ENCODE data around the gene STK4.

The STK4 gene

DNA sequence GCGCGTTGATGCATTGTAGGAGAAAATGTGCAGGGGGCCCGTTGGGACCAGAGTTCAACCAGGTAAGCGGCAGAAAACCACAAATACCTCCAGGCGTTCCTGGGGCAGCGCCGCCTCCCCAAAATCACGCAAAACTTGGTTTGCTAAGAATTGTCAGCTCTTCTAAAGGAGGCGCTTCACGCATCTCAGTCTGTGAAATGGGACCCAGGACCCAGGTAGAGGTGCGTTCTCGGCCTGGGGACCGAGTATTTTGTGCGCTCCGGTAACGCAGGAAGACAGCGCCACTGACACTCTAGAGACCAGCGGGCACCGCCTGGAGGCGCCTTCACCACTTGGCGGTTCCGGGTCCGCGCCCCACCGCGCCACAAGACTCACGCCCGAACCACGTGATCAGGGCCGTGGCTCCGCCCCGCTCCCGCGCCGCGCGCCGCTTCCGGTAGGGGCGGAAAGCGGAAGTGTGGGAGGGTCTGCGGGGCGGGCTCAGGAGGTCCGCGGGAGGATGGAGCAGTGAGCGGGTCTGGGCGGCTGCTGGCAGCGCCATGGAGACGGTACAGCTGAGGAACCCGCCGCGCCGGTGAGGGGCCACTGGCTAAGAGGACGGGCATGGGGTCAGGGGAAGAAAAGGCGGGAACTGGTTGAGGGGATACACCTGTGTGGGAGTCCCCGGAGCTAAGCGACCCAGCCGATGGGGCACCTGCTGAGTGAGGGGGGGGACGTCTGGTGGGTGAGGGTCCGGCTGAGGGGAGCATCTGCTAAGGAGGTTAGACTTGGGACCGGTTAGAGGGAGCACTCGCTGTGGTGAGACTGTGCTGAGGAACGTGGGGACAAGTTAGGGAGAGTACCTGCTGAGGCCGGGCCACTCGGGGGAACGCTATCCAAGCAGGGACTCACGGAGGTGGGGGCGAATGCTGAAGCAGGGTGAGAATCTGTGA lies at the start of gene STK4:
Gene STK4, plus strand, starts transcription at position 483 of the 932 bp plus-strand sequence. Its CDS starts 57 bp downstream, at position 540.
- peak; percentile 67 to 75 for DNase-seq (ENCODE audit: low read depth in 2 of 2)

DNA sequence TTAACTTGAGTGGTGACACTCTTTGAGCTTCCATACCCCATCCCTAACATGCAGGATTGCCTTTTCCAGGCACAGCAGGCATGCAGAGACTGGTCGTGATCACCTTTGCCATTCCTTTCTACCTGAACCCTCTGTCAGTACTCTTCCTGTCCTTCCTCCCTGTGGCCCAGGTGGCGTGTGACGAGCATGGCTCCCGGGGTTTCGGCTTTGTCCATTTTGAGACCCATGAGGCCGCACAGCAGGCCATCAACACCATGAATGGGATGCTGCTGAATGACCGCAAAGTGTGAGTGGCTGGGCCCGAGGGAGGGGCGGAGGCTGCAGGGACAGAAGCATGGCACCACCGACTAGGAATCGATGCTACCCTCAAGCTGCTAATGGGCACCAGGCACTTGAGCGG lies 49.7 kb upstream of the STK4 start:
- no peak for DNase-seq (ENCODE audit: low read depth in 2 of 2)

DNA sequence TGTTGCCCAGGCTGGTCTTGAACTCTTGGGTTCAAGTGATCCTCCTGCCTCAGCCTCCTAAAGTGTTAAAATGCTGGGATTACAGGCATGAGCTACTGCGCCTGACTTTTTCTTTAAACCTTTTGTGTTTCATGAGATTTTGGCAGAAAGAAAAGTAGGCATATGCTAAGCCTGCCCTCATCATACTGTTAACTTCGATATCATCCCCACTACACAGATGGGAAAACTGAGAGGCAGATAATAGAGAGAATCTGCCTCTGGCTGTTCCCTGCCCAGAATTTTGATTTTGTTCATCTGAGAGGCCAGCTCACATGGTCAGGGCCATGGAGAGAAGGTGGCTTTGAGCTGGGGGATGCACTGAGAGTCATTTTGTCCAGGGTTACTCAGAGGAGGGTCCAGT lies 48.9 kb upstream of the STK4 start:
- no peak for DNase-seq (ENCODE audit: low read depth in 2 of 2)

DNA sequence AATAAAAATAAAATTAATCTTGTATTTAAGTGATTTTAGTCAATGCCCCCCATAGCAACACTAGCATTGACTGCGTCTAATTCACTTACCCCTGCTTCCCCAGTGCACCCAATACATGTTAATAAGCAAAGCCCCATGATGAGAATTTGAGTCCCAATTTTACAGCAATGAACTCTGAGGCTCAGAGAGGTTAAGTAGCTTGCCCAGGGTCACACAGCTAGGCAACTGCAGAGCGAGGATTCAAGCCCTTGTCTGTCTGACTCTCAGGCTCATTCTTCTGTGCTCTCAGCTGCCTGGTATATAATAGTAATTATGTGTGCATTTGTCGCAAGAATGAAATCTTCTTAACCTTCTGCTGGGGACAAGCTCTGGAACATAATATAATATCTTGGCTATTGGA lies 48.0 kb upstream of the STK4 start:
- DNase-seq (ENCODE audit: low read depth in 2 of 2) = no peak

DNA sequence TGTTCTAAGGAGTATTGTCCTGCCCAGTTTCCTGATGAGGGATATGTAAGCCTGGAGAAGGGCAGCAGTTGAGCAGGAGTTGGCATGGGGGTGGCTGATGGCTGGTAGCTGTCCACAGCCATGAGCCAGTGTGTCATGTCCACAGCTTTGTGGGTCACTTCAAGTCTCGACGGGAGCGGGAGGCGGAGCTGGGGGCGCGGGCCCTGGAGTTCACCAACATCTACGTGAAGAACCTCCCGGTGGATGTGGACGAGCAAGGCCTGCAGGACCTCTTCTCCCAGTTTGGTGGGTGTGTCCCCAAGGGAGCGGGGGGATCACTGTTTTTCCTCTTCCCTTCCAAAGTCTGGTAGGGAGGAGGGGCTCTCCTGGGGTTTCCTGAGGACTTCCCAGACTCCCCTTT lies 47.6 kb upstream of the STK4 start:
- no peak for DNase-seq (ENCODE audit: low read depth in 2 of 2)

DNA sequence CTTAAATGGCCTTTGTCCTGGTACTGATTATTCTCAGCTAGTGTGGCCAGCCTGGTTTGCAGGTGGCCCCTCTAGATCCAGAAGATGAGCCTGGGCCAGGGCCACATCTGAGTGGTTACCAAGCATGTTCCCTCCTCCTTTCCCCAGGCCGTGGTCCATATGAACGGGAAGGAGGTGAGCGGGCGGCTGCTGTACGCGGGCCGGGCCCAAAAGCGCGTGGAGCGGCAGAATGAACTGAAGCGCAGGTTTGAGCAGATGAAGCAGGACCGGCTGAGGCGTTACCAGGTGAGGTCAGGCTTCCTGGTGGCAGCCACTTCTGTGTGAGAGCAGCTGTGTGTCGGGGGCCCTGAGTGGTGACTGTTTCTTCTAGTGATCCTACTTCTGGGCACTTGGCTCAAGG lies 44.9 kb upstream of the STK4 start:
- DNase-seq (ENCODE audit: low read depth in 2 of 2) = no peak

DNA sequence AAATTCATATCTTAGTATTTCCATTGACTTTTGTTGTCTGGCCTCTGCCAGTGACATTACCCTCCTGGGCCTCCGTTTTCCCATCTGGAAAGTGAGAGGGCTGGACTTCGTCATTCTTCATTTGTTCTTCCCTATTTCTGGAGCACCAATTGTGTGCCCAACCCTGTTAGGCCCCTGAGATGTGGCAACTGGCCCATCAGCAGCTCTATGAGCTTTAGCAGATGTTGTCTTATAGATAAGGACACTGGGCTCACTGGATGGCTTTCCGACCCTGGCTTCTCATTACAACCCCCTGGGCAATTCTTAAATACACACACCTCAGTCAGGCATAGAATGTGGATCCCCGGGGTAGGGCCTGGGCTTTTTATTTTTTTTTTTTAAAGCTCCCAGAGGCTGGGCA lies 41.8 kb upstream of the STK4 start:
- no peak for DNase-seq (ENCODE audit: low read depth in 2 of 2)

DNA sequence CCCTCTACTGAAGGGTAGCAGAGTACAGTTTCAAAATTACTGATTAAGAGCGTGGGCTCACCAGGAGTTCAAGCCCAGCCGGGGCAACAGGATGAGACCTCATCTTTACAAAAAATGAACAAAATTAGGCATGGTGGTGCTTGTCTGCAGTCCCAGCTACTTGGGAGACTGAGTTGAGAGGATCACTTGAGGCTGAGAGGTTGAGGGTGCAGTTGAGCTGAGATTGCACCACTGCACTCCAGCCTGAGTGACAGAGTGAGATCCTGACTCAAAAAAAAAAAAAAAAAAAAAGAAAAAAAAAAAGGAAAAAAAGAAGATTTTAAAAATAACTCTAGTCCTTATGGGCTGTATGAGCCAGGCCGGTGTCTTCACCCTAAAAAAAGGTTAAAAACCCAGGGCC lies 37.7 kb upstream of the STK4 start:
- DNase-seq (ENCODE audit: low read depth in 2 of 2) = no peak

DNA sequence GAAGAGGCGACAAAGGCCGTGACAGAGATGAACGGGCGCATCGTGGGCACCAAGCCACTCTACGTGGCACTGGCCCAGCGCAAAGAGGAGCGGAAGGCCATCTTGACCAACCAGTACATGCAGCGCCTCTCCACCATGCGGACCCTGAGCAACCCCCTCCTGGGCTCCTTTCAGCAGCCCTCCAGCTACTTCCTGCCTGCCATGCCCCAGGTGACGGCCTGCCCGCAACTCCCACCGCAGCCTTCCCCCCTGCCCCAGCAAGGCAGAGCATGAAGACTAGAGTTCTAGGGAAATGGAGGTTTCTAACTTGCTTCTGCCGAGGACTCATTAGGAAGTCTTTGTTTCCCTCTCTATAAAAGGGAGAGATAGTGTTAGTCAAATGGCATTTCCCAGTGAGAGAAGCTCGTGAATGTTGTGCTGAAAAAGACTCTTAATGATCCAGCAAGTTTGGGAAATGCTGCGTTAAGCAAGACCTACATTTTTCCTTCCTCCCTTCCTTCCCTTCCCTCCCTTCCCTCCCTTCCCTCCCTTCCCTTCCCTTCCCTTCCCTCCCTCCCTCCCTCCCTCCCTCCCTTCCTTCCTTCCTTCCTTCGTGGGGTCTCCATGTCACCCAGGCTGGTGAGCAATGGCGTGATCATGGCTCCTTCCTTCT lies 35.7 kb upstream of the STK4 start:
- no peak for DNase-seq (ENCODE audit: low read depth in 2 of 2)

DNA sequence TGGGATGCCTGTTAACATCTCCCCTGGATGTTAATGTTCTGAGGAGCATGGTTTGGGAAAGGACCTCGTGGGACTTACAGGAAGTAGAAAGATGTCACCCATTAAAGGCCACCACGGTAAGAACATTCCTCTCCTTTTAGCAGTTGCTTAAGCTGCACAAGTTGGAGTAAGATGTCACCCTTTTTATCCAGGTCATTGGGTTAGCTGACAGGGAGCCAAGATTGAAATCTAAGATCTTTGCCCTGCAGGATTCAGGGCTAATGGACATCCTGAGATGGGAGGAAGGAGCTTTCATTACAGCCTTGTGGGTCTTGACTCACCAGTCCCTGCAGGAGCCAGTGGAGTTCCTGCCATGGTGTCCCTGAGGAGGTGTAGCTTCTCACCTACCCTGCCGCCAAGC lies 34.4 kb upstream of the STK4 start:
- no peak for DNase-seq (ENCODE audit: low read depth in 2 of 2)

DNA sequence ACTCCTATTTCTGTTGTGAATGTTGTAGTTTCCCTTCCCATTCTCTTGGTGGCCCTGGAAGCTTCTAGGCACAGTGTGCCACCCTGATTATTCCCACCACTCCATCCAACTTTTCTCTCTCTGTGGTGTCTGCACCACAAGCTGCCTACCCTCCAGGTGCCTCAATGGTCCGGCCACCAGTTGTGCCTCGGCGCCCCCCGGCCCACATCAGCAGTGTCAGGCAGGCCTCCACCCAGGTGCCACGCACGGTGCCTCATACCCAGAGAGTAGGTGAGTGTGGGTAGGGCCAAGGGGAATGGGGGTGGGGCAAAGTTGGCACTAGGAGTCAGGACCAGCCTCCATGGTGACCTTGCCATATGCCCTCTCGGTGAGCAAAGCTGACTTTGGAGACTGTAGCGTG lies 33.4 kb upstream of the STK4 start:
- no peak for DNase-seq (ENCODE audit: low read depth in 2 of 2)

DNA sequence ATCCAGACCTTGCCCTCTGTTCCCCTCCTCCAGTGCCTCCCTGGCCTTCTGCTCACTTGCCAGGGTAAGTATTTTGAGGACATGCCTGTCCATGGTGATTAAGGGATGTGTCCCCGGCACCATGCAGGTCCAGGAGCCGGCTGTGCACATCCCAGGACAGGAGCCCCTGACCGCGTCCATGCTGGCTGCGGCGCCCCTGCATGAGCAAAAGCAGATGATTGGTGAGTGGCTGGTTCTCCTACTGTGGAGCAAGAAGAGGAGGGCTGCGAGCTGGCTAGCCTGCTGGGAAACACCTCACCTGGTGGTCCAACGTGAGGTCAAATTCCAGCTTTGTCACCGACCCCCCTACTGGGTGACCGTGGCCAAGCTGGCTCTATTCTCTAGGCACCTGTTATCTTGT lies 29.8 kb upstream of the STK4 start:
- DNase-seq (ENCODE audit: low read depth in 2 of 2) = no peak

DNA sequence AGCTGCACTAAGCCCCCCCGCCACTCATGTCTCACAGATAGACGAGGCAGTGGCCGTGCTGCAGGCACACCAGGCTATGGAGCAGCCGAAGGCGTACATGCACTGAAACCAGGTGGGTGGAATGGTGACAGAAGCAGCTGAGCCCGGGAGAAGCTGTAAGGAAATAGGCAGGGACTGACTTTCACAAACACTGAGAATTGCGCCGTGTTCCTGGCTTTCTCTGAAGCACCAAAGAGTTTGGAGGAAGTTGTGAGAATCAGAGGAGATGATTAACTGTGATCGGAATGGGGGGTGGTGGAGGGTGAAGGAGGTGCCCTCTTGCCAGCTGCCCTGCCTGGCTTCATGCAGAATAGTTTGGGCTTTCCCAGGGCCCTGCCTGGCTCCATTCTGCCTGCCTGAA lies 27.7 kb upstream of the STK4 start:
- DNase-seq (ENCODE audit: low read depth in 2 of 2) = no peak

DNA sequence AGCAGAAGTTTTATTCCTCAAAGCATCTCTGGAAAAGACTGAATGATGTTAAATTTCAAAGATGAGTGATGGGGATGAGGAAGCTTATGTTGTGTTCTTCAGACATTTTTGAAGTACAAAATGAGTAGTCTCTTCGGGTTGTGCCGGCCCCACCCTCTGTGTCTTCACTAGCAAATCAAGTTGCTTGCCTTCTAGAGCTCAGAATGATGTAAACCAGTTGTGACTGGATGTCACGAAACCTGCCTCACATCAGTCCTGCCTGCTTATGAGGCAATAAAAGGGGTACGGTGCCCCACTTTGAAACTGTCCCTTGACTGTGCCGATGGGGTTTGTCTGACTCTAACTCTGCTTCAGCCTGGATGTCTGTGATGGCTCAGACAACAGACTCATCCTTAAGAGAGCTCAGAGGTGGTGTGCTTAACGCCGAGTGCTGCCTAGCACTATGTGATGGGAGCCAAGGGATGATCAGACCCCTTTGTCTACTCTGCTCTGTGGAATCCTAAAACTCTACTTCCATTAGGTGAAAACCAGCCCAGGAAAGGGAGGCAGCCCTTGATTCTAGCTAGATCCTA lies 25.1 kb upstream of the STK4 start:
- no peak for DNase-seq (ENCODE audit: low read depth in 2 of 2)

DNA sequence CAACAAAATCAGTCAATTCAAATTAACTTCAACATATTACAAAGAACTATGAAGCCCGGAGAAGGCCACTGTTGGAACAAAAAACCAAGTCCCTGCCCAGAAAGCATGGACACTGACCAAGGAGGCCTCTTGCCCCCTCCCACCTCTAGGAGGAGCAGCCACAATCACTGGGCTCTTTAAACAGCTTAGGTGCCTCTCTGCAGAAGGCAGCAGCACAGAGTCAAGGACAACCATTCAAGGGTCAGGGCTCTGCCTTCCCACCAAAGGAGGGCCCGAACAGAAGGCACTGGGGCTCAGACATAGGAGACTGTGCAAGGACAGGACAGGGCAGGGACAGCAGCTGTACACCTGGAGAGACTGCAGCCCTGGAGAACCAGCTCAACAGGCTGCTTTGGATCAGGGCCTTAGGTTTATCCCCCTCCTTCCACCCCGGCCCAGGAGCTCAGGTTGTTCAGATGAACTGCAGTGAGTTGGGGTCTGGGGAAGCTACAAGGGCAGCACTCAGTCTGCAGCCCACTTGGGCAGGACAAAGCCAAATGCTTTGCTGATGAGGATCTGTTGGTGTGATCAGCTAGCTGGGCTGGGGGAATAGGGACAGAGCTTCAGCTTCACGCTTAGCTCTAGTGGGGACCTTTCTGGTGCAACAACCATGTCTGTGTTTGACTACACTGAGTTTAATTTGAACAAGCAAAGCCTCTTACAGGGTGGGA lies 23.9 kb upstream of the STK4 start:
- no peak for DNase-seq (ENCODE audit: low read depth in 2 of 2)

DNA sequence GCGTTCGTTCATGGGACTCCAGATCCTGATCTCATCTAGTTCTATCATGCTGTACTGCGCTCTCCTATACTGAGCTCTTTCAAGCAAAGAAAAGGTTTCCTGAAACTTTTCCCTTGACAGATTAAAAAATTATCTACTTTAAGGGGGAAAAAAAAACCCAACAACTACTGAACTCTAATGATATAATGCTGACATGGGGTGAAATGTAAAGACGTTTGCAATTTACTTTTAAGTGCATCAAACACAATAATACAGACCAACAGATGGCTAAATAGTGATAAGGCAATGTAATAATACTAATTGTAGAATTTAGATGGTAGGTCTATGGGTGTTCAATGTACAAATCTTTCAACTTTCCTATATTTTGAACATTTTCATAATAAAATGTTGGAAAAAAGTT lies 22.5 kb upstream of the STK4 start:
- DNase-seq (ENCODE audit: low read depth in 2 of 2) = no peak

DNA sequence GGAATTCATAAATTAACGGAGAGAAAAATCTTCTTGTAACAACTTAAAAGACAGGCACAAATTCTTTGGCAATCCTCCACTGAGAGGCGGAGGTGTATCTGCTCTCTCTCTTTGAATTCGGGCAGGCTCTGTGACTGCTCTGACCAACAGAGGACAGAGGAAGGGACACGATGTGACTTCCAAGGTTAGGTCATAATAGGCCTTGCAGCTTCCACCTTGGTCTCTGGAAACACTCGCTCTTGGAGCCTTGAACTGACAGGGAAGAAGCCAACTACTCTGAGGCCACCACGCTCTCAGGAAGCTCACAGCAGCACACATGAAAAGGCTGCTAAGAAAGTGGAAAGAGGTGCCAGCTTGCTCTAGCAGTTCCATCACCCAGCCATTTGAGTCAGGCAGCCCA lies 21.1 kb upstream of the STK4 start:
- DNase-seq (ENCODE audit: low read depth in 2 of 2) = no peak

DNA sequence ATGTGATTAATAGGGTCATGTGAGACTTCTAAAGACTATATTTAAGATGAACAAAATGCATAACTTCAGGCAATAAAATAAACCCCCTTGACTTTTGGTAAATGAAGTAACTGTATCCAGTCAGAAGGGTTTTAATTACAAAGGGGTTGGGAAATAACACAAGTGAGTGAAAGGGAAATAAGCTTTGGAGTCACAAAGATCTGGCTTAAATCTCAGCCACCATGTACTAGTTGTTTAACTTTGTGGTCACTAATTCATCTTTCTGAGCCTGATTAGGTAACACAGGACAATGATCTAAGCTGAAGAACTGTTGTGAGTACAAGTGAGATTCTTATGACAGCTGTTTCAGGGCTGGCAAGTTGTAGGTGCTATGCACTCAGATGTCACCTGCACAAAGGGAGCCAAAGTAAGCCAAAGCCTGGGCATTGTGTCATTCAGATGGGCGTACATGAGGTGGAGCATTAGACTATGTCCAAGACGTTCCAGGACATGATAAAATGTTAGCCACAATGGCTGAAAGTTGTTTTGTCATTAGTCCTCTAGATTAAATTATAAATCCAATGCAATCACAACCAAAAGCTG lies 19.9 kb upstream of the STK4 start:
- no peak for DNase-seq (ENCODE audit: low read depth in 2 of 2)

DNA sequence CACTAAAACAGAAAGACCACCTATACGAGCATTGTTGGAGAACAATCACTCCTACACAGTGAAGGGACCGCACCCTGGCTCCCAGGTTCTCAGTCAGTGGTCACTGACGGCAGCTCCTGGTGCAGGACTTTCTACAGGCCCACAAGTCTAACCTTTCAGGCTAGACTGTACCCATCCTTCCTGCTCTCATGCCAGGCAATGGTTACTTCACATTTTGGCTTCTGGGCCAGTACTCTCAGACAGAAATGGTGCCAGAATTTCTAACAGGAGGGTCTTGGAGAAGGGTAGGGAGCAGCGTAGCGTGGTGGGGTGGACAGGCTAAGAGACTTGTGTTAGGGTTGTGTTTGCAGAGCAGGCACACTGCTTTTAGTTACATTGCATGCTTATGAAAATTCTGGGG lies 18.2 kb upstream of the STK4 start:
- DNase-seq (ENCODE audit: low read depth in 2 of 2) = no peak

DNA sequence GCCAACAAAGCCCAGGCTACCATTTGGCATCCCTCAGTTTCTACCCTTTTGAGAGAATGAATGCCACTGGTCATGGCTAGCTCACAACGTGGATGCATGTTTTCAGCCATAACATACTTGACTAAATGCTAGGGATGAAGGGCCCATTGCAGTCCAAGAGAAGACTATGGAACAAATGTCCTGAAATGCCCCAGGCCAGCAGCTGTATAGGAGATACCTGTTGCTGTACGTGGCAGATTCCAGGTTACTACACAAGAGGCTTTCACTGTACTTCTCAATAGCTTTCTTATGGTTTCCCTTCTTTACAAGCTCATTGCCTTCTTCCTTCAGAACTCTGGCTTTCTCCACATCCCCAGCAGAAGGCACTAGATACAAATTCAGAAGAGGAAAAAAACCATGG lies 17.8 kb upstream of the STK4 start:
- no peak for DNase-seq (ENCODE audit: low read depth in 2 of 2)

DNA sequence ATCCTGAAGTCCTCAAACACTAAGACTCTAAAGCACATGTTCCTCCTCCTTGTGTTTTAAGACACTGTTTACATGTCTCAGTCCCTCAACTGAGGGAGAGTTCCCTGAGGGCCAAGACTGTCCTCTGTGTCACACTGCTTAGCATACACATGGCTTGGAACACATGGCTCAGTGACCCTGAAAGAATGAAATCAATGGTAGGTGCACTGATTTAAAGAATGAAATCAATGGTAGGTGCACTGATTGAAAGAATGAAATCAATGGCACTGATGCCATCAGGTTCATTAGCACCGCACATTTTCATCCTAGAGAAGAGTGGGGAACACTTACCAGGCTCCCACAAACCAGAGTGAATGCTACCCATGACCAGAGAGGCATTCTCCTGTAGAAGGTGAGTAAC lies 15.9 kb upstream of the STK4 start:
- DNase-seq (ENCODE audit: low read depth in 2 of 2) = no peak

DNA sequence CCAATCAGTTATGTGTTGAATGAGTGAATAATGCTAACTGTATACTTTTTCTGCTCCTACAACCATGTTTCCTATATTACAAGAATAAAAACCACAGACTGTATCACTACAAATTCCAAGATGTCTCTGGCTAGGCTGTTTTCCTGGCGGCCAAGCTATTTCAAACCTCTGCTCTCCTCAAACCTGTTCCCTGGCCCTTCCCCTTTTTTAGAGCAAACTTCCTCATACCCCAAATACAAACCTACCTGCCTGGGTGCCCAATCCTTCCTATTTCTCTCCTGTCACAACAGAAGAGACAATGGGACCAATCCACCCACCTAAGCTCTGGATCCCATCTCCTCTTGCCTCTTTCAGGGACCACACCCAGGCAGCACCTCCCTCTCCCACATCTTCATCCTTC lies 13.6 kb upstream of the STK4 start:
- no peak for DNase-seq (ENCODE audit: low read depth in 2 of 2)

Measured in fibroblast of skin of left biceps (primary cell).